Measurements from ENCODE around the gene GALNT17.

GALNT17 gene

DNA sequence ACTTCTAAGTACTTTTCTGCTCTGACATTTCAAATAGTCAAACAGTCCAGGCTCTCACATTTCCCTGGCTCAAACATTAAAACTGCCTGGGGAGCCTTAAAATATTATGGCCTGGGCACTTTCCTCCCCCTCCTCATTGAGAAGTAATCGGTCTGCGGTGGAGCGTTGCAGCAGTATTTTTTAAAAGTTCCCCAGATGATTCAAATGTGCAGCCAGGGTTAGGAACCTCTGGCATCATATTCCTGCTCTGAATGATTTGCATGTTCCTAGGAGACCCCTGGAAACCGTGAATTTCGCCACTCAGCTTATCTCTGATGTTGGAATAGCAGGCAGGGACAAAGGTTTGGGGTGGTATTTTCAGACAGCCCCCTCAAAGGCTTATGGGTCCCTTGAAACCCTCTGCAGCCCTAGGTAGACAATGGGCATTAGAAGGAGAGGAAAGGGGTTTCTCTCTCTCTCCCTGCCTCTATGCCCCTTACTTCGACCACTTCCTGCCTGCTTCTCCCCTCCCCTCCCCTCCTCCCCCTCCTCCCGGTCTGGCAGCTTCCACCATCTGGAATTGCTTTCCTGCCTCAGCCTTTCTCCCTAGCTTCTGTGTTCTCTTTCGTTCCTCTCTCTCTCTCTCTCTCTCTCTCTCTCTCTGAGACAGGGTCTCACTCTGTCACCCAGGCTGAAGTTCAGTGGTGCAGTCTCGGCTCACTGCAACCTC is 622.2 kb downstream of the GALNT17 start:
- Histone ChIP-seq H3K27ac (ENCODE audit: low read length) (no peak overlapping the region), H3K27me3 (replicated peaks; ENCODE audit: insufficient read depth, low read length) (no peaks in the 10 kb centered on the region), H2AFZ (ENCODE audit: low read length) (no peak overlapping the region), H3K4me1 (ENCODE audit: low read length) (no peaks in the 10 kb centered on the region), H3K4me3 (ENCODE audit: low read length) (no peak overlapping the region), H3K4me2 (ENCODE audit: low read depth, low read length) (no peak overlapping the region), H3K9me3 (replicated peaks; ENCODE audit: insufficient read depth, low read length) (no peaks in the 10 kb centered on the region), H3K36me3 (replicated peaks; ENCODE audit: insufficient read depth, low read length) (no peaks in the 10 kb centered on the region), H3K79me2 (ENCODE audit: low read length) (no peaks in the 10 kb centered on the region), H3K9ac (ENCODE audit: low read length) (no peak overlapping the region), H4K20me1 (ENCODE audit: insufficient read depth, low read length) (no peaks in the 10 kb centered on the region), H3K9me2 (replicated peaks; ENCODE audit: insufficient read depth, low read length) (no peaks in the 10 kb centered on the region), H3F3A (ENCODE audit: insufficient read depth, low read length) (no peaks in the 10 kb centered on the region)
- DNase-seq: no peak
- TF ChIP-seq, protein P1, sequence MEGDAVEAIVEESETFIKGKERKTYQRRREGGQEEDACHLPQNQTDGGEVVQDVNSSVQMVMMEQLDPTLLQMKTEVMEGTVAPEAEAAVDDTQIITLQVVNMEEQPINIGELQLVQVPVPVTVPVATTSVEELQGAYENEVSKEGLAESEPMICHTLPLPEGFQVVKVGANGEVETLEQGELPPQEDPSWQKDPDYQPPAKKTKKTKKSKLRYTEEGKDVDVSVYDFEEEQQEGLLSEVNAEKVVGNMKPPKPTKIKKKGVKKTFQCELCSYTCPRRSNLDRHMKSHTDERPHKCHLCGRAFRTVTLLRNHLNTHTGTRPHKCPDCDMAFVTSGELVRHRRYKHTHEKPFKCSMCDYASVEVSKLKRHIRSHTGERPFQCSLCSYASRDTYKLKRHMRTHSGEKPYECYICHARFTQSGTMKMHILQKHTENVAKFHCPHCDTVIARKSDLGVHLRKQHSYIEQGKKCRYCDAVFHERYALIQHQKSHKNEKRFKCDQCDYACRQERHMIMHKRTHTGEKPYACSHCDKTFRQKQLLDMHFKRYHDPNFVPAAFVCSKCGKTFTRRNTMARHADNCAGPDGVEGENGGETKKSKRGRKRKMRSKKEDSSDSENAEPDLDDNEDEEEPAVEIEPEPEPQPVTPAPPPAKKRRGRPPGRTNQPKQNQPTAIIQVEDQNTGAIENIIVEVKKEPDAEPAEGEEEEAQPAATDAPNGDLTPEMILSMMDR (IDR thresholded peaks at IDR 0.05; ENCODE audit: low read length): no peak
- TF ChIP-seq EZH2 (optimal IDR thresholded peaks at IDR 0.05; ENCODE audit: low read depth, low read length) (no peak), EZH2phosphoT487 (IDR thresholded peaks at IDR 0.05; ENCODE audit: low read length) (no peak)

DNA sequence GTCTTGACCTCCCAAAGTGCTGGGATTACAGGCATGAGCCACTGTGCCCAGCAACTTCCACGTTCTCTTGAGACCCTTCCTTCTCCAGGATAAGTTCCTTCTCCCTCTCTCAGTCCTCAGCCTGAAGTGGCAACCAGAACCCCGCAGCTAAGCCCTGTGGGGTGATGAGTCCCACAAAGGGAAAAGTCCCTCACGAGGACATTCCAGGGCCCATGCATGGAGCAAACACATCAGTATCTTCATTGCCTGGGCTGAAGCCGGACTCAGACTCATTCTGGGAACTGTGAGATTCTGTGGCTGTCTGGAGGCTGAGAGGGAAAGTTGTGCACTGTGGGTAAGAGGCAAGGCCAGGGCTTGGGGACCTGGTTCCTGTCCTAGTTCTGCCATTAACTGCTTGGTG is 622.9 kb downstream of the GALNT17 start:
- no peak overlapping the region for H3K9ac ChIP-seq (ENCODE audit: low read length)
- no peaks in the 10 kb centered on the region for H3K27me3 ChIP-seq (replicated peaks; ENCODE audit: insufficient read depth, low read length)
- no peaks in the 10 kb centered on the region for H3F3A ChIP-seq (ENCODE audit: insufficient read depth, low read length)
- TF ChIP-seq, protein P1 (IDR thresholded peaks at IDR 0.05; ENCODE audit: low read length): no peak
- no peak for TF ChIP-seq EZH2 (optimal IDR thresholded peaks at IDR 0.05; ENCODE audit: low read depth, low read length)
- no peak for TF ChIP-seq EZH2phosphoT487 (IDR thresholded peaks at IDR 0.05; ENCODE audit: low read length)
- H2AFZ ChIP-seq (ENCODE audit: low read length): no peak overlapping the region
- no peaks in the 10 kb centered on the region for H4K20me1 ChIP-seq (ENCODE audit: insufficient read depth, low read length)
- H3K4me2 ChIP-seq (ENCODE audit: low read depth, low read length): no peak overlapping the region
- no peaks in the 10 kb centered on the region for H3K9me2 ChIP-seq (replicated peaks; ENCODE audit: insufficient read depth, low read length)
- no peaks in the 10 kb centered on the region for H3K79me2 ChIP-seq (ENCODE audit: low read length)
- H3K4me1 ChIP-seq (ENCODE audit: low read length): no peaks in the 10 kb centered on the region
- no peak overlapping the region for H3K4me3 ChIP-seq (ENCODE audit: low read length)
- H3K9me3 ChIP-seq (replicated peaks; ENCODE audit: insufficient read depth, low read length): no peaks in the 10 kb centered on the region
- H3K36me3 ChIP-seq (replicated peaks; ENCODE audit: insufficient read depth, low read length): no peaks in the 10 kb centered on the region
- H3K27ac ChIP-seq (ENCODE audit: low read length): no peak overlapping the region
- no peak for DNase-seq

DNA sequence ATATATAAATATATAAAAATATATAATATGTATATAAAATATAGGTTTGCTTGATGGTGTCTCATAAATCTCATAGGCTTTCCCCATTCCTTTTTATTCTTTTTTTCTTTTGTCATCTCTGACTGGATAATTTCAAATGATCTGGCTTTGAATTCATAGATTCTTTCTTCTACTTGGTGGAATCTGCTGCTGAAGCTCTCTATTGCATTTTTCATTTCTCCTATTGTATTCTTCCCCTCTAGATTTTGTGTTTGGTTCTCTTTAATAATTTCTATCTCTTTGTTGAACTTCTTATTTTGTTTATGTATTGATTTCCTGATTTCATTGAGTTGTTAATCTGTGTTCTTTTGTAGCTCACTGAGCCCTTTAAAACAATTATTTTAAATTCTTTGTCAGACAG is 629.4 kb downstream of the GALNT17 start:
- Histone ChIP-seq H3K9me2 (replicated peaks; ENCODE audit: insufficient read depth, low read length) (no peaks in the 10 kb centered on the region), H3K27me3 (replicated peaks; ENCODE audit: insufficient read depth, low read length) (no peaks in the 10 kb centered on the region), H3K4me3 (ENCODE audit: low read length) (no peak overlapping the region), H3K4me2 (ENCODE audit: low read depth, low read length) (no peak overlapping the region), H3K27ac (ENCODE audit: low read length) (no peak overlapping the region), H2AFZ (ENCODE audit: low read length) (no peak overlapping the region), H3K36me3 (replicated peaks; ENCODE audit: insufficient read depth, low read length) (no peaks in the 10 kb centered on the region), H3K4me1 (ENCODE audit: low read length) (no peaks in the 10 kb centered on the region), H4K20me1 (ENCODE audit: insufficient read depth, low read length) (no peaks in the 10 kb centered on the region), H3K79me2 (ENCODE audit: low read length) (no peaks in the 10 kb centered on the region), H3K9me3 (replicated peaks; ENCODE audit: insufficient read depth, low read length) (no peaks in the 10 kb centered on the region), H3F3A (ENCODE audit: insufficient read depth, low read length) (no peaks in the 10 kb centered on the region), H3K9ac (ENCODE audit: low read length) (no peak overlapping the region)
- DNase-seq: no peak
- TF ChIP-seq EZH2phosphoT487 (IDR thresholded peaks at IDR 0.05; ENCODE audit: low read length) (no peak), EZH2 (optimal IDR thresholded peaks at IDR 0.05; ENCODE audit: low read depth, low read length) (no peak)
- TF ChIP-seq, protein P1 (IDR thresholded peaks at IDR 0.05; ENCODE audit: low read length): no peak
